Lower leg skin (tissue), 4 donors: ENCODE data around the gene AP3B1. TPM values are rescaled to one million over a fixed set of nuclear protein-coding genes. Genes with fewer than 3 reads are reported as not detected.

Source experiments
- DNase-seq, 2 donors: peaks; one replicate each; pipeline ENCODE4 v3.0.0-alpha.2; 2019; ENCODE audit warnings: low spot score in 2 of 2
- H3K4me3 ChIP-seq: fragments of 200-600 bp; sonication (generic); 2 replicates; pipeline ENCODE4 v1.5.1; 2017; ENCODE audit warnings: mild to moderate bottlenecking, low read depth; ENCODE audit not compliant: poor library complexity, severe bottlenecking
- POLR2A ChIP-seq, 2 donors: fragments of 450-650 bp; IDR thresholded peaks; one replicate each; pipeline ENCODE4 v1.6.1; 2016 to 2017; ENCODE audit warnings: antibody characterized with exemption in 2 of 2, mild to moderate bottlenecking in 1 of 2, moderate library complexity in 1 of 2
- WGBS, 2 donors: methylation state at CpG; one replicate each; pipeline ENCODE4 v1.1.5; 2018; 5-methylcytosine and 5-hydroxymethylcytosine counted together
- intact Hi-C: fragments of 100-400 bp; cut with DNase I; formaldehyde crosslinking; loops from one replicate; pipeline ENCODE4 v1.15.0; 2023; ENCODE audit warnings: low total_unique reads
- total RNA-seq, 4 donors: library from RNA; depleted of rRNA; stranded (reverse); fragments of >200 nt; gene quantifications; one replicate each; pipeline ENCODE4 v1.1.0, GENCODE V29; 2016
- TF ChIP-seq, protein P1 (sequence below), 3 donors: fragments of 450-650 bp; IDR thresholded peaks; one replicate each; pipeline ENCODE4 v1.5.1; 2016; ENCODE audit warnings: antibody characterized with exemption in 3 of 3, mild to moderate bottlenecking in 3 of 3, moderate library complexity in 2 of 3

AP3B1 gene
- total RNA-seq, 4 donors from 2014 or later: 23.5 to 37.7 (median 33.3) TPM

DNA sequence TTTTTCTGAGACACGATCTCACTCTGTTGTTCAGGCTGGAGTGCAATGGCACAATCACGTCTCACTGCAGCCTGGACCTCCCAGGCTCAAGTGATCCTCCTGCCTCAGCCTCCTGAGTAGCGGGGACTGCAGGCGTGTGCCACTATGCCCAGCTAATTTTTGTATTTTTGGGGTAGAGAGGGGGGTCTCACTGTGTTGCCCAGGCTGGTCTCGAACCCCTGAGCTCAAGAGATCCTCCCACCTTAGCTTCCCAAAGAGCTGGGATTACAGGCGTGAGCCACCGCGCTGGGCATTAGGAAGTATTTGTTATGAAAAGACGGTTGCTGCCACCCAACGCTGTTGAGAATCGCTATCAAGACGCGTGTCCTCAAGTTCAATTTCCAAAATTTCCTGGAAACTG, 337.4 kb downstream of the AP3B1 start:
- DNase-seq: no peak
- H3K4me3 ChIP-seq: no peak overlapping the region
- 73 to 78% methylated on average over 13 of the region's 13 CpGs for WGBS, 2 donors
- intact Hi-C loops: no loop called here
- TF ChIP-seq POLR2A (IDR thresholded peaks at IDR 0.05): no peak
- TF ChIP-seq, protein P1, sequence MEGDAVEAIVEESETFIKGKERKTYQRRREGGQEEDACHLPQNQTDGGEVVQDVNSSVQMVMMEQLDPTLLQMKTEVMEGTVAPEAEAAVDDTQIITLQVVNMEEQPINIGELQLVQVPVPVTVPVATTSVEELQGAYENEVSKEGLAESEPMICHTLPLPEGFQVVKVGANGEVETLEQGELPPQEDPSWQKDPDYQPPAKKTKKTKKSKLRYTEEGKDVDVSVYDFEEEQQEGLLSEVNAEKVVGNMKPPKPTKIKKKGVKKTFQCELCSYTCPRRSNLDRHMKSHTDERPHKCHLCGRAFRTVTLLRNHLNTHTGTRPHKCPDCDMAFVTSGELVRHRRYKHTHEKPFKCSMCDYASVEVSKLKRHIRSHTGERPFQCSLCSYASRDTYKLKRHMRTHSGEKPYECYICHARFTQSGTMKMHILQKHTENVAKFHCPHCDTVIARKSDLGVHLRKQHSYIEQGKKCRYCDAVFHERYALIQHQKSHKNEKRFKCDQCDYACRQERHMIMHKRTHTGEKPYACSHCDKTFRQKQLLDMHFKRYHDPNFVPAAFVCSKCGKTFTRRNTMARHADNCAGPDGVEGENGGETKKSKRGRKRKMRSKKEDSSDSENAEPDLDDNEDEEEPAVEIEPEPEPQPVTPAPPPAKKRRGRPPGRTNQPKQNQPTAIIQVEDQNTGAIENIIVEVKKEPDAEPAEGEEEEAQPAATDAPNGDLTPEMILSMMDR (IDR thresholded peaks at IDR 0.05): no peak

- intact Hi-C loops: no loop called here
- DNase-seq: no peak
- 2 to 47% methylated on average over 1 of the region's 1 CpG for WGBS, 2 donors
- no peak overlapping the region for H3K4me3 ChIP-seq
- no peak for TF ChIP-seq POLR2A (IDR thresholded peaks at IDR 0.05)
- TF ChIP-seq, protein P1 (IDR thresholded peaks at IDR 0.05): no peak
Measured at GRCh38 chr5:77955577-77955976, 338.9 kb downstream of the AP3B1 start.

DNA sequence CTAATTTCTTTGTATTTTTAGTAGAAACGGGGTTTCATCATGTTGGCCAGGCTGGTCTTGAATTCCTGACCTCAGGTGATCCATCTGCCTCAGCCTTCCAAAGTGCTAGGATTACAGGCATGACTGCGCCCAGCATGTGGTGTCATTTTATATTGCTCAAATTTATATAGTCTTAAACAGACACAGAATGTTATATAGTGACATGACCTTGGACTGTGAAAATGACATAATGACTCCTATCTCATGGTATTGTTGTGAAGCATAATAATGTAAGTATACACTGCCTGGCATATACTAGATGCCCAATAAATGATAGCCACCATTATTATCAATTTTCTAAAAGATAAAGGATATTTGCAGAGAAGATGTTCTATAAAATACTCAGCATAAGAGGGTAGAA, 341.1 kb downstream of the AP3B1 start:
- intact Hi-C loops: no loop called here
- 80 to 82% methylated on average over 2 of the region's 2 CpGs for WGBS, 2 donors
- H3K4me3 ChIP-seq: no peak overlapping the region
- TF ChIP-seq, protein P1 (IDR thresholded peaks at IDR 0.05): no peak
- no peak for DNase-seq

DNA sequence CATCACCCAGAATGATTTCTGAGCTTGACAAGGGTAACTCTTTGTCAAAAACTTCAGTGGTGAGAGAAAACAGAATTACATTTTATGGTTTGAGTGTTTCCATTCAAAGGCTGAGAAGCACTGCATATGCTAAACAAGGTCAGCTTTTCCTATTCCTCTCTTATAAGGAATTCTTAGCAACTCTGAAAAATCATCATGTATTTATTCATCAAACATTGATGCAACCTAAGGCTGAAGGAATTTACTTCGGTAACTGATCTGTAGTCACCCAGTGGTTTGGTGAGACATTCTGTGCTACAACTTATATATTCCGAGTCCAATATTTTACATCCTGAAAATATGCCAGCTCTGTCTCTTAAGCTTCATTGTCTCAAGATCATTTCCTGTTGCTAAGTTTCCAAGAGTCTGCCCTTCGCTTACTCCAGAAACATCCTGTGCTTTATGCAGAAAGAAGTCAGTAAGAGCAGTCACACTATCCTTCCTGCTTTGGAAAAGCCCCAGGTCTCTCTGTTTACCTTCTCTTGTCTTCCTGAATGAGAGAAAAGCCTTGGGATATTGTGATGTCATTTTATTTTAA, 341.8 kb downstream of the AP3B1 start:
- no peak for TF ChIP-seq POLR2A (IDR thresholded peaks at IDR 0.05)
- TF ChIP-seq, protein P1 (IDR thresholded peaks at IDR 0.05): no peak
- no peak for DNase-seq
- intact Hi-C loops: no loop called here
- WGBS, 2 donors: 58 to 59% methylated on average over 3 of the region's 3 CpGs
- H3K4me3 ChIP-seq: no peak overlapping the region

Other genes starting within 250 kb of the AP3B1 start
- gene SCAMP1, start 65.9 kb upstream of the AP3B1 start, total RNA-seq: 10 to 100 TPM; 28.3 to 33.1 (median 30.9) TPM